ENCODE measurements around the gene LRRC45.

Gene LRRC45

GRCh38 chr17:81993729-81994592 lies 29.1 kb upstream of the LRRC45 start (continued):
- TF ChIP-seq TSHZ1 (tag by site-specific recombination; IDR thresholded peaks at IDR 0.05; ENCODE audit: borderline replicate concordance): no peak
- TF ChIP-seq, protein P1, sequence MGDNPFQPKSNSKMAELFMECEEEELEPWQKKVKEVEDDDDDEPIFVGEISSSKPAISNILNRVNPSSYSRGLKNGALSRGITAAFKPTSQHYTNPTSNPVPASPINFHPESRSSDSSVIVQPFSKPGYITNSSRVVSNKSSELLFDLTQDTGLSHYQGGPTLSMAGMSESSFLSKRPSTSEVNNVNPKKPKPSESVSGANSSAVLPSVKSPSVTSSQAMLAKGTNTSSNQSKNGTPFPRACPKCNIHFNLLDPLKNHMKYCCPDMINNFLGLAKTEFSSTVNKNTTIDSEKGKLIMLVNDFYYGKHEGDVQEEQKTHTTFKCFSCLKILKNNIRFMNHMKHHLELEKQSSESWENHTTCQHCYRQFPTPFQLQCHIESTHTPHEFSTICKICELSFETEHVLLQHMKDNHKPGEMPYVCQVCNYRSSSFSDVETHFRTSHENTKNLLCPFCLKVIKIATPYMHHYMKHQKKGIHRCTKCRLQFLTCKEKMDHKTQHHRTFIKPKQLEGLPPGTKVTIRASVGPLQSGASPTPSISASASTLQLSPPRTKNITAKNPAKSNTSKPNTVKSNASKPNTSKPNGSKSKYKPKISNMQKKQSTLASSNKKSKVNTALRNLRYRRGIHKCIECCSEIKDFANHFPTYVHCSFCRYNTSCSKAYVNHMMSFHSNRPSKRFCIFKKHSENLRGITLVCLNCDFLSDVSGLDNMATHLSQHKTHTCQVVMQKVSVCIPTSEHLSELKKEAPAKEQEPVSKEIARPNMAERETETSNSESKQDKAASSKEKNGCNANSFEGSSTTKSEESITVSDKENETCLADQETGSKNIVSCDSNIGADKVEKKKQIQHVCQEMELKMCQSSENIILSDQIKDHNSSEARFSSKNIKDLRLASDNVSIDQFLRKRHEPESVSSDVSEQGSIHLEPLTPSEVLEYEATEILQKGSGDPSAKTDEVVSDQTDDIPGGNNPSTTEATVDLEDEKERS (tag by site-specific recombination; IDR thresholded peaks at IDR 0.05): no peak
- no peak for TF ChIP-seq ZNF558 (tag by site-specific recombination; IDR thresholded peaks at IDR 0.05)
- no peak for TF ChIP-seq ZNF561 (tag by site-specific recombination; IDR thresholded peaks at IDR 0.05; ENCODE audit: borderline replicate concordance)
- no peak for TF ChIP-seq KLF17 (tag by site-specific recombination; IDR thresholded peaks at IDR 0.05)
- no peak for TF ChIP-seq SCRT2 (tag by site-specific recombination; IDR thresholded peaks at IDR 0.05)
- 0 out of 2 replicates have a peak, but pooled peaks have one; percentile 10 for TF ChIP-seq ZFHX2 (tag by site-specific recombination; conservative IDR thresholded peaks at IDR 0.05)
- peak; percentile 19; the same call in 1 of the 2 replicates for TF ChIP-seq SP2 (tag by site-specific recombination; IDR thresholded peaks at IDR 0.05)
- no peak for TF ChIP-seq TRIM28 (IDR thresholded peaks at IDR 0.05; ENCODE audit: borderline replicate concordance, low read length)
- TF ChIP-seq ZNF600 (tag by site-specific recombination; IDR thresholded peaks at IDR 0.05): 0 out of 2 replicates have a peak, but pooled peaks have one; percentile 8
- TF ChIP-seq IKZF3 (tag by site-specific recombination; IDR thresholded peaks at IDR 0.05): no peak
- no peak for TF ChIP-seq ZNF677 (tag by site-specific recombination; IDR thresholded peaks at IDR 0.05)
- no peak for TF ChIP-seq ZNF501 (tag by site-specific recombination; IDR thresholded peaks at IDR 0.05)
- no peak for TF ChIP-seq ZFP41 (tag by site-specific recombination; IDR thresholded peaks at IDR 0.05; ENCODE audit: borderline replicate concordance)
- TF ChIP-seq ZNF670 (tag by site-specific recombination; IDR thresholded peaks at IDR 0.05; ENCODE audit: low read depth): no peak
- TF ChIP-seq ZNF10 (tag by site-specific recombination; IDR thresholded peaks at IDR 0.05): 0 out of 2 replicates have a peak, but pooled peaks have one; percentile 42

DNA sequence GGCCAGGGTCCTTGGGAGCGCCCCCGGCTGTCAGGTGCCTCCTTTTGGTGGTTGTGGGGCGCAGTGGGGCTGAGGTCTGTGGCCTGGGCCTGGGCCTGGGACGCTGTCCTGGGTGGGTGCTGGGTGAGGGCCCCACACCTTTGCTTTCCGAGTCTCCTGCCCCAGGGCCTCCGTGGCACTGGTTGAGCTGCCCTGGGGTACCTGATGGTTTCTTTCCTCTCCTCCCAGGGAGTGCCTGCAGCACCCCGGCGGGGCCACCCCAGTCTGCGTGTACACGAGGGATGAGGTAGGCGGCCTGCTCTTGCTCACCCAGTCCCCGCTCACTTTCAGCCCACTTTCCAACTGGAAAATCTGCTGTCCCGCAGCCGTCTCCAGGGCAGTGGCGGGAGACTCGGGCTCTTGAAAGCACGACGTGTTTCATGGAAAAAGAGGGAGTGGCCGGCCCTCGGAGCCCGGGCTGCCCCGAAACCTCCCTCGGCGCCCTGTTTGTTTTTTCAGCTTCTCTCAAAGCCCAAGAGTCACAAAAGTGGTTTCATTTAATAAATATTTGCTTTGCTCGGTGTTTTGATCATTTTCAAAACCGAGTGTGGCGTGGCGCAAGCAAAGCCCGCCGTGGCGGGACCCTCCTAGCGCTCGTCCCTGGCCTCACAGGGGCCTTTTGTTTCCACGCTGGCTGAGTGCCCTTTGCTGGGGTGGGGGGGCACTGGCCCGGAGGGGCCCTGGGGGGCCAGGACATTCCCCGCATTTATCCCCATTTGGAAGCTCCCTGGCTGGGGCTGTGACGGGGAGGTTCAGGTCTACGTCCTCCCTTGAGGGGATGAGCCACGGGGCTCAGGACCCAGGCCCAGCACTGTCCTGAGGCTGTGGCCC lies 28.3 kb upstream of the LRRC45 start:
- TF ChIP-seq HOXC10 (CRISPR knock-in tag; IDR thresholded peaks at IDR 0.05): no peak
- no peak for TF ChIP-seq OSR2 (tag by site-specific recombination; IDR thresholded peaks at IDR 0.05)
- no peaks in the 10 kb centered on the region for H3K9me3 ChIP-seq (ENCODE audit: control insufficient read depth, insufficient read depth, low read depth, low read length)
- H3K4me1 ChIP-seq (ENCODE audit: control insufficient read depth, insufficient read depth, low read length): peaks cover 7% of the 10 kb centered on the region
- H3K27ac ChIP-seq (ENCODE audit: extremely low read depth, low read depth, low read length): no peak overlapping the region
- H3K4me3 ChIP-seq (ENCODE audit: low read depth, low read length): no peak overlapping the region
- ChIA-PET POLR2A (no interaction called here), CTCF (interaction anchor here (0.7 to 1.4 kb wide), 5 partner anchors 9 to 35 kb away, joined by 3 to 6 read pairs (median 4); no protein-coding TSS in a partner anchor)
- peaks cover 0 to 13% of the 10 kb centered on the region in 2 experiments; a peak in 1 of 3 replicates for H3K36me3 ChIP-seq (ENCODE audit: control insufficient read depth in 2 of 2, insufficient read depth in 1 of 2, low read length in 2 of 2)

All from HEK293 (cell line).